PFSK-1 (cell line): ENCODE results near the gene ENTPD8.

Experiments used
- FOXP2 ChIP-seq: optimal IDR thresholded peaks from 2 replicates; pipeline ENCODE3; 2011; ENCODE audit warnings: borderline replicate concordance, control low read depth, inconsistent platforms; ENCODE audit not compliant: insufficient read depth; ENCODE audit errors: extremely low read length, extremely low read depth
- POLR2AphosphoS5 ChIP-seq: IDR thresholded peaks from 2 replicates; pipeline ENCODE4 v1.6.1; 2012; ENCODE audit warnings: low read depth, mild to moderate bottlenecking, control low read depth, low read length, moderate library complexity
- TAF1 ChIP-seq: IDR thresholded peaks from 2 replicates; pipeline ENCODE4 v1.6.1; 2012; ENCODE audit warnings: low read length, control low read depth, borderline replicate concordance; ENCODE audit not compliant: insufficient read depth
- TF ChIP-seq, protein P1 (sequence below), 2 experiments: IDR thresholded peaks; 2 replicates each; pipeline versions ENCODE4 v1.6.1 to v1.8.0; 2011 to 2012; ENCODE audit warnings: low read depth in 2 of 2, low read length in 2 of 2, control low read depth in 1 of 2, inconsistent platforms in 1 of 2, mild to moderate bottlenecking in 1 of 2, moderate library complexity in 1 of 2; ENCODE audit not compliant: insufficient read depth in 1 of 2

GRCh38 chr9:137412431-137412830 lies 28.7 kb downstream of the ENTPD8 start:
- TF ChIP-seq FOXP2 (no peak), TAF1 (no peak), POLR2AphosphoS5 (no peak)
- TF ChIP-seq, protein P1, sequence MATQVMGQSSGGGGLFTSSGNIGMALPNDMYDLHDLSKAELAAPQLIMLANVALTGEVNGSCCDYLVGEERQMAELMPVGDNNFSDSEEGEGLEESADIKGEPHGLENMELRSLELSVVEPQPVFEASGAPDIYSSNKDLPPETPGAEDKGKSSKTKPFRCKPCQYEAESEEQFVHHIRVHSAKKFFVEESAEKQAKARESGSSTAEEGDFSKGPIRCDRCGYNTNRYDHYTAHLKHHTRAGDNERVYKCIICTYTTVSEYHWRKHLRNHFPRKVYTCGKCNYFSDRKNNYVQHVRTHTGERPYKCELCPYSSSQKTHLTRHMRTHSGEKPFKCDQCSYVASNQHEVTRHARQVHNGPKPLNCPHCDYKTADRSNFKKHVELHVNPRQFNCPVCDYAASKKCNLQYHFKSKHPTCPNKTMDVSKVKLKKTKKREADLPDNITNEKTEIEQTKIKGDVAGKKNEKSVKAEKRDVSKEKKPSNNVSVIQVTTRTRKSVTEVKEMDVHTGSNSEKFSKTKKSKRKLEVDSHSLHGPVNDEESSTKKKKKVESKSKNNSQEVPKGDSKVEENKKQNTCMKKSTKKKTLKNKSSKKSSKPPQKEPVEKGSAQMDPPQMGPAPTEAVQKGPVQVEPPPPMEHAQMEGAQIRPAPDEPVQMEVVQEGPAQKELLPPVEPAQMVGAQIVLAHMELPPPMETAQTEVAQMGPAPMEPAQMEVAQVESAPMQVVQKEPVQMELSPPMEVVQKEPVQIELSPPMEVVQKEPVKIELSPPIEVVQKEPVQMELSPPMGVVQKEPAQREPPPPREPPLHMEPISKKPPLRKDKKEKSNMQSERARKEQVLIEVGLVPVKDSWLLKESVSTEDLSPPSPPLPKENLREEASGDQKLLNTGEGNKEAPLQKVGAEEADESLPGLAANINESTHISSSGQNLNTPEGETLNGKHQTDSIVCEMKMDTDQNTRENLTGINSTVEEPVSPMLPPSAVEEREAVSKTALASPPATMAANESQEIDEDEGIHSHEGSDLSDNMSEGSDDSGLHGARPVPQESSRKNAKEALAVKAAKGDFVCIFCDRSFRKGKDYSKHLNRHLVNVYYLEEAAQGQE (IDR thresholded peaks at IDR 0.05; ENCODE audit: insufficient read depth in 1 of 2, low read depth in 2 of 2, low read length in 2 of 2) = no peak
